GM06990 (cell line): Measurements from ENCODE around the gene SPA17.

Experiments
- DNase-seq: peaks from one replicate; pipeline ENCODE4 v3.0.0-alpha.2; 2011; ENCODE audit not compliant: insufficient read length; ENCODE audit errors: extremely low read depth
- H3K27me3 ChIP-seq: replicated peaks from 2 replicates; pipeline ENCODE4 v1.6.0; 2011; ENCODE audit warnings: low read length; ENCODE audit not compliant: control insufficient read depth, insufficient read depth
- H3K36me3 ChIP-seq: 2 replicates; pipeline ENCODE4 v1.5.1; 2011; ENCODE audit warnings: low read length; ENCODE audit not compliant: control insufficient read depth, insufficient read depth
- H3K4me3 ChIP-seq: replicated peaks from 2 replicates; pipeline ENCODE4 v1.5.1; 2011; ENCODE audit warnings: low read depth, mild to moderate bottlenecking, control low read depth, low read length
- TF ChIP-seq, protein P1 (sequence below): IDR thresholded peaks from 2 replicates; pipeline ENCODE4 v1.5.1; 2011; ENCODE audit warnings: low read length, control low read depth, mild to moderate bottlenecking, inconsistent platforms; ENCODE audit not compliant: insufficient read depth, poor library complexity, severe bottlenecking

SPA17 gene

GRCh38 chr11:124676386-124676785 is 2.7 kb downstream of the SPA17 start:
- H3K4me3 ChIP-seq, result no peak overlapping the region
- H3K27me3 ChIP-seq, result no peaks in the 10 kb centered on the region
- H3K36me3 ChIP-seq, result no peaks in the 10 kb centered on the region
- TF ChIP-seq, protein P1, sequence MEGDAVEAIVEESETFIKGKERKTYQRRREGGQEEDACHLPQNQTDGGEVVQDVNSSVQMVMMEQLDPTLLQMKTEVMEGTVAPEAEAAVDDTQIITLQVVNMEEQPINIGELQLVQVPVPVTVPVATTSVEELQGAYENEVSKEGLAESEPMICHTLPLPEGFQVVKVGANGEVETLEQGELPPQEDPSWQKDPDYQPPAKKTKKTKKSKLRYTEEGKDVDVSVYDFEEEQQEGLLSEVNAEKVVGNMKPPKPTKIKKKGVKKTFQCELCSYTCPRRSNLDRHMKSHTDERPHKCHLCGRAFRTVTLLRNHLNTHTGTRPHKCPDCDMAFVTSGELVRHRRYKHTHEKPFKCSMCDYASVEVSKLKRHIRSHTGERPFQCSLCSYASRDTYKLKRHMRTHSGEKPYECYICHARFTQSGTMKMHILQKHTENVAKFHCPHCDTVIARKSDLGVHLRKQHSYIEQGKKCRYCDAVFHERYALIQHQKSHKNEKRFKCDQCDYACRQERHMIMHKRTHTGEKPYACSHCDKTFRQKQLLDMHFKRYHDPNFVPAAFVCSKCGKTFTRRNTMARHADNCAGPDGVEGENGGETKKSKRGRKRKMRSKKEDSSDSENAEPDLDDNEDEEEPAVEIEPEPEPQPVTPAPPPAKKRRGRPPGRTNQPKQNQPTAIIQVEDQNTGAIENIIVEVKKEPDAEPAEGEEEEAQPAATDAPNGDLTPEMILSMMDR, result no peak
- DNase-seq, result no peak

- H3K4me3 ChIP-seq, result no peak overlapping the region
Measured at GRCh38 chr11:124678416-124678815, 4.7 kb downstream of the SPA17 start.

DNA sequence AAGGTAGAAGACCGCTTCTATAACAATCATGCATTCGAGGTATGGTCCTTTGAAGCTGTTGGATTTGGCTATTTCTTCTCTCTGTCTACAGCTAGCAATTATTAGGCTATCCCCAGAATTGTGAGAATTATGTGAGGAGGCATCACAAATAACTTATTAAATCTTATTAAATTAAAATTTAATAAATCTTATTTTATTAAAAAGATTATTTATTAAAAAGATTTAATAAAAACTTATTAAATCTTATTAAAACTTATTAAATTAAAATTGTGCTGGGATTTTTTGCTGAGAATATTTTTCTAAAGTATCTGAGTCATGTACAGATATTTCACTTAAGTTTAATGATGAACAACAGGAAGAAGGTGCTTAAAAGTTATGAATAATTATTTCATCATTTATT is 7.7 kb downstream of the SPA17 start:
- Histone ChIP-seq H3K4me3 (no peak overlapping the region), H3K27me3 (no peaks in the 10 kb centered on the region), H3K36me3 (no peaks in the 10 kb centered on the region)
- TF ChIP-seq, protein P1, result no peak
- DNase-seq, result no peak

More at GRCh38 chr11:124678416-124678815, 4.7 kb downstream of the SPA17 start:
- DNase-seq, result no peak
- no peaks in the 10 kb centered on the region for H3K36me3 ChIP-seq
- TF ChIP-seq, protein P1, result no peak
- H3K27me3 ChIP-seq, result no peaks in the 10 kb centered on the region

DNA sequence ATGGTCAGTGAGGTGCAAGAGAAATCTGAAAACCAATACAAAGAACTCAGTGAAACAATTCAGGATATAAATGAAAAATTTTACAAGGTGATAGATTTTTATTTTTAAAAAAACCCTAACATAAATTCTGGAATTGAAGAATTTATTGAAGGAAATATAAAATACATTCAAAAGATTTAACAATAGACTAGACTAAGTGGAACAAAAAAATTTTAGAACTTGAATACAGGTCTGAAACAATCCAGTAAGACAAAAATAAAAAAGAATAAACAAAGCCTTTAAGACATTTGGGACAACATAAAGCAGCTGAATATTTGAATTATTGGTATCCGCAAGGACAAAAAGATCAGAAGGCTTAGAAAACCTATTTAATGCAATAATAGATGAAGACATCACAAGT is 8.7 kb downstream of the SPA17 start:
- TF ChIP-seq, protein P1, result no peak
- Histone ChIP-seq H3K4me3 (no peak overlapping the region), H3K36me3 (no peaks in the 10 kb centered on the region), H3K27me3 (no peaks in the 10 kb centered on the region)
- DNase-seq, result no peak

DNA sequence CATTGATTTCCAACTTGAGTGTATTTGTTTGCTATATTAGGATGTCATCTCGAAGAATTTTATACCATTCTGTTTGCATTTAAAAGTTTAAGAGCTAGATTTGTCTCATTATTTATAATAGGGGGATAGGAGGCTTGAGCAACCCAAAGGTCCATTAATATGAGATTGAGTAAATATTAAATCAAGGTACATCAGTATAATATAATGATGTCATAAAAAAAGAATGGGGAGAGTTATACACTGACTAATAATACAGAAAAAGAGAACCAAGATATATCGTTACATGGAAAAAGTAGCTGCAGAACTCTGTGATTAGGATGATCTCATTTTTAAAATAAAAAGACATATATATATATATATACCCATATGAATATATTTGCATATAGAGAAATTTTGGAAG is 19.4 kb downstream of the SPA17 start:
- no peaks in the 10 kb centered on the region for H3K36me3 ChIP-seq
- H3K4me3 ChIP-seq, result no peak overlapping the region
- H3K27me3 ChIP-seq, result no peaks in the 10 kb centered on the region
- TF ChIP-seq, protein P1, result no peak
- no peak for DNase-seq

GRCh38 chr11:124699547-124699946 is 25.8 kb downstream of the SPA17 start:
- TF ChIP-seq, protein P1, result no peak
- DNase-seq, result no peak
- no peaks in the 10 kb centered on the region; the same call in 1 of the 2 replicates for H3K27me3 ChIP-seq
- no peaks in the 10 kb centered on the region for H3K36me3 ChIP-seq
- no peak overlapping the region for H3K4me3 ChIP-seq
